ENCODE results near the gene ZNF423. TPM values are rescaled to one million over a fixed set of nuclear protein-coding genes. Genes with fewer than 3 reads are reported as not detected.
"Not testable (repeated sequence)": the region's sequence is repeated elsewhere in the genome, so short reads cannot be mapped to it uniquely, and the experiment has no call there.

Gene ZNF423
- total RNA-seq: 10 to 100 TPM; 12.3 to 29.3 TPM
- long read RNA-seq, donor 1, full-length matches to known transcripts: 1 of 14 reads
- long read RNA-seq, donor 1, partial matches to known transcripts: 6 of 14 reads
- long read RNA-seq, donor 1, other reads (novel, unspliced or antisense): 7 of 14 reads
- long read RNA-seq, donor 2, partial matches to known transcripts: 5 of 7 reads
- long read RNA-seq, donor 2, other reads (novel, unspliced or antisense): 2 of 7 reads

- intact Hi-C loops (cut with DNase I): loop anchor here (5.0 to 10.0 kb wide), 4 partner anchors 154 to 364 kb away; no protein-coding TSS in a partner anchor
- peak; percentile 78 for DNase-seq (ENCODE audit: low spot score)
Measured at GRCh38 chr16:49855822-49856671, at the start of gene ZNF423. Gene ZNF423 (minus strand): TSS chr16:49856112. CDS start chr16:49855774, 338 bp downstream.

GRCh38 chr16:49904348-49905062 lies 48.6 kb upstream of the ZNF423 start:
- intact Hi-C loops (cut with DNase I): no loop called here
- DNase-seq (ENCODE audit: low spot score): no peak

GRCh38 chr16:49902908-49903307 lies 47.0 kb upstream of the ZNF423 start:
- intact Hi-C loops (cut with DNase I): no loop called here
- no peak for DNase-seq (ENCODE audit: low spot score)

GRCh38 chr16:49901711-49902110 lies 45.8 kb upstream of the ZNF423 start:
- intact Hi-C loops (cut with DNase I): no loop called here
- no peak for DNase-seq (ENCODE audit: low spot score)

- DNase-seq (ENCODE audit: low spot score): no peak
- intact Hi-C loops (cut with DNase I): no loop called here
Measured at GRCh38 chr16:49900875-49901274, 45.0 kb upstream of the ZNF423 start.

- intact Hi-C loops (cut with DNase I): no loop called here
Measured at GRCh38 chr16:49899991-49900695, 44.2 kb upstream of the ZNF423 start.

GRCh38 chr16:49896447-49896964 lies 40.6 kb upstream of the ZNF423 start:
- intact Hi-C loops (cut with DNase I): no loop called here

More at GRCh38 chr16:49899991-49900695, 44.2 kb upstream of the ZNF423 start:
- DNase-seq (ENCODE audit: low spot score): no peak

GRCh38 chr16:49890876-49891275 lies 35.0 kb upstream of the ZNF423 start:
- DNase-seq (ENCODE audit: low spot score): no peak
- intact Hi-C loops (cut with DNase I): no loop called here

More at GRCh38 chr16:49896447-49896964, 40.6 kb upstream of the ZNF423 start:
- no peak for DNase-seq (ENCODE audit: low spot score)

- DNase-seq (ENCODE audit: low spot score): no peak
- intact Hi-C loops (cut with DNase I): no loop called here
Measured at GRCh38 chr16:49889725-49890397, 33.9 kb upstream of the ZNF423 start.

- no peak for DNase-seq (ENCODE audit: low spot score)
- intact Hi-C loops (cut with DNase I): no loop called here
Measured at GRCh38 chr16:49886554-49887094, 30.7 kb upstream of the ZNF423 start.

- intact Hi-C loops (cut with DNase I): no loop called here
- DNase-seq (ENCODE audit: low spot score): no peak
Measured at GRCh38 chr16:49884033-49885015, 28.4 kb upstream of the ZNF423 start.

GRCh38 chr16:49883076-49884014 lies 27.4 kb upstream of the ZNF423 start:
- intact Hi-C loops (cut with DNase I): no loop called here
- DNase-seq (ENCODE audit: low spot score): no peak

GRCh38 chr16:49881890-49882289 lies 26.0 kb upstream of the ZNF423 start:
- intact Hi-C loops (cut with DNase I): no loop called here
- no peak for DNase-seq (ENCODE audit: low spot score)

- intact Hi-C loops (cut with DNase I); DNase-seq (ENCODE audit: low spot score): not testable (repeated sequence)
Measured at GRCh38 chr16:49878540-49878939, 22.6 kb upstream of the ZNF423 start.

GRCh38 chr16:49876716-49877129 lies 20.8 kb upstream of the ZNF423 start:
- intact Hi-C loops (cut with DNase I): no loop called here
- DNase-seq (ENCODE audit: low spot score): peak; percentile 91

Measured in posterior vena cava (tissue), 2 donors.